CD1c-positive myeloid dendritic cell (primary cell): Measurements from ENCODE around the gene FAM3C.

Experiments
- DNase-seq: peaks from one replicate; pipeline ENCODE4 v3.0.0-alpha.2; 2016; ENCODE audit errors: extremely low spot score

Gene FAM3C

GRCh38 chr7:121410829-121411596 is 14.9 kb upstream of the FAM3C start:
- no peak for DNase-seq

DNA sequence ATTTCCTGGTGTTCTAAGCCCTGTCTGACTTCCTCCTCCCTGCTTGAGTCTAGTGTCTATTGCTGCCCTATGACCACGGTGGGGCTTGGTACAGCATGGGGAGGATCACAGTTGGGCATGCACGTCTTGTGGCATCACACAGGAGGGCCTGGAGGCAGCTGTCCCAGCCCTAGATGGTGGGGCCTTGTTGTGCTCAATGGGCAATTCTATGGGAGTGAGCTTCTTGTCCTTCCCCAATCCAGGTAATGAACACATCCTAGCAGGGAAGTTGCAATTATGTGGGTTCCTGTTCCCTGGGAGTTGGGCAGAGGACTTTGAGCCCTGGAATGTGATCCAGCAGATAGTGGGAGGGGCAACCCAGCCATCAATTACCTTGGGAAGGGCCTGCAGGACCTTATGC is 10.8 kb upstream of the FAM3C start:
- no peak for DNase-seq

GRCh38 chr7:121406461-121406860 is 10.4 kb upstream of the FAM3C start:
- no peak for DNase-seq

GRCh38 chr7:121404348-121404747 is 8.2 kb upstream of the FAM3C start:
- no peak for DNase-seq

GRCh38 chr7:121402701-121403100 is 6.6 kb upstream of the FAM3C start:
- no peak for DNase-seq

DNA sequence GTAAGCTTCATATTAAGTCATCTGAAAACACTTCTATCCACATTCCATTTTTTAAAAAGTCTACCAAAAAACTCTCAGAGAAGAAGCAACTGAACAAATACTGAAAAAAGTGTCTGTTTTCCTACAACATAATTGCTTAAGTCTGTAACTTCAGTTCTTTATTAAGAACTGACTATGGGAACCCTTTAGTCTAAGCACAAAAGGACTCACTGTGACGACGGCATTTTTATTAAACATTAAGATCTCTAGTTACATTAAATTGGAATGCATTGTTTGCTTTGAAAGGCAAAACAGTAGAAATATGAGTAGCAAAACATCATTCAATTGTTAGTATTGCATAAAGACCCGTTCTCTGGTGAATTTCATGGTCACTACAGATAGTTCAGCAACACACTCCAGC is 5.8 kb upstream of the FAM3C start:
- DNase-seq: no peak

- no peak for DNase-seq
Measured at GRCh38 chr7:121398246-121398645, 2.1 kb upstream of the FAM3C start.

DNA sequence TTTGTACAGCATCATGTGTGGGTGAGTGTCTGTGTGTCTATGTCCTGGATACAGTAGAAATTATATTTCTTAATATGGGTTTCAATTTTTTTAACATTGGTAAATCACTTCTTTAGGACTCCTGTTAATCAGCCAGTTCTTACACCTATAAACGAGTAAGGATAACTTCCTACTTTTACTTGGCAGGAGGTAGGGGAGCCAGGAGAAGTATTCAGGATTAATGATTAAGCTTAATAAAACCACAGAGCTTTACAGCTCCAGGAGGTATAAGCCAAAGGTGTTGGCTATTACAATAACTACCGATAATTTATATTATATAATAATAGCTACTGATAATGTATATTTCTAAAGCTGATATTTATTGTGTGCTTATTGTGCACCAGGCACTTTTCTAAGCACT is 1.7 kb upstream of the FAM3C start:
- DNase-seq: no peak

DNA sequence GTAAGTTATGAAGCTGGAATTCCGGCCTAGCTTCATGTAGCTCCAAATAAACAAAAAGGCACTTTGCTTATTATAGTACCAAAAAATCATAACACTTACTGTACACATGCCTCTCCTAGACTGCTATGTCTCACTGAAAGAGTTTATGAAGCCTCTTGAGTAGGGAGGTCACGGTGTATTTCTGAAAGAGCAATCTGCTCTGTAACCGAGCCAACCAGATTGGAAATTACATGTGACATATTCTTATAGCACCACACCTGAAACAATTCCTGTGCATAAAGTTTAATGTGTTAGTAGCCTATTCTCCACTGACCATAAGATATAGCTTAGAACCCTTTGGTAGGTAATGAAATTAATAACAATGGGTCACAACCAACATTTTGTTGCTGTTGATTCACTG is 1.3 kb upstream of the FAM3C start:
- no peak for DNase-seq

DNA sequence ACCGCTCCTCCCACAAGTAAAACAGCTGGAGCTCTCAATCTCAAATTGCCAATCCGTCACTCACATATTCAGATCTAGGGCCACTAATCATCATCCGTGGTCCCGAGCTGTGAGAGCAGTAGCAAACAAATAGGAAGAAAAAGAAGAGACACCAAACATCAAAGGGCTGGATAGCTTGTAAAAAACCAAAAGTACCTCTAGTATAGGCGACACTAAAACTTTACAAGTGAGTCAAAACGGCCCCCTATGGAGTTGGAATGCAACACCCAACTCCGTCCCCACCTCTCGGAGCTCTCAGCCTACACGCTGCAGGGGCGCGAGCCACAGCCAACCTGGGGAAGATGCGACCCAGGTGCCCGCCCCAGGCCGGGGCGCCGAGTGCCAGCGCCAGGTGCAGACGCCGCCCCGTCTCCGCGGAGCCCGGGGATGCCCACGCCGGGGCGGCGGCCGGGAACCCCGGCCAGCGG is 581 bp downstream of the FAM3C start:
- peak; percentile 7 for DNase-seq

GRCh38 chr7:121394709-121395140 is 1.4 kb downstream of the FAM3C start:
- DNase-seq: no peak

GRCh38 chr7:121393005-121393366 is 3.1 kb downstream of the FAM3C start:
- DNase-seq: no peak

DNA sequence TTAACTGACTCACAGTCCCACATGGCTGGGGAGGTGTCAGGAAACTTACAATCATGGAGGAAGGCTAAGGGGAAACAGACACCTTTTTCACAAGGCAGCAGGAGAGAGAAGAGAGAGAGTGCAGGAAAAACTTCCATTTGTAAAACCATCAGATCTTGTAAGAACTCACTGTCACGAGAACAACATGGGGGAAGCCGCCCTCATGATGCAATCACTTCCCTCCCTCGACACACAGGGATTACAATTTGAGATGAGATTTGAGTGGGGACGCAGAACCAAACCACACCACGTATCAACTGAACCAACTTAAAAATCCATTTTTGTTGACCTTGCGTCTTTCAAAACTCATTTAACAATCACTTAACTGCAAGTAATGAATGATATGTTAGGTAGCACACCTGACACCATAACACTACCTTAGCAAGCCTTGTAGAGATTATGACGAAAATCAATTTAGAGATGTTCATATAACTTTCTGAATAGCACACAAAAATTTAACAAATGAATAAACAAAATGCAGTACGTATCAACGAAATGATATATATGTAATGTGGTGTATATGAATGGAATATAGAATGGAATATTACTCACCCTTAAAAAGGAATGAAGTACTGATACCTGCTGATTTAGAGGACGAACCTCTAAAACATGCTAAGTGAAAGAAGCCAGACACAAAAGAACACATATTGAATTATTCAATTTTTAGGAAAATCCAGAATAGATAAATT is 3.7 kb downstream of the FAM3C start:
- no peak for DNase-seq

GRCh38 chr7:121391686-121392085 is 4.4 kb downstream of the FAM3C start:
- DNase-seq: no peak

GRCh38 chr7:121390617-121391016 is 5.5 kb downstream of the FAM3C start:
- no peak for DNase-seq

GRCh38 chr7:121390109-121390508 is 6.0 kb downstream of the FAM3C start:
- no peak for DNase-seq

DNA sequence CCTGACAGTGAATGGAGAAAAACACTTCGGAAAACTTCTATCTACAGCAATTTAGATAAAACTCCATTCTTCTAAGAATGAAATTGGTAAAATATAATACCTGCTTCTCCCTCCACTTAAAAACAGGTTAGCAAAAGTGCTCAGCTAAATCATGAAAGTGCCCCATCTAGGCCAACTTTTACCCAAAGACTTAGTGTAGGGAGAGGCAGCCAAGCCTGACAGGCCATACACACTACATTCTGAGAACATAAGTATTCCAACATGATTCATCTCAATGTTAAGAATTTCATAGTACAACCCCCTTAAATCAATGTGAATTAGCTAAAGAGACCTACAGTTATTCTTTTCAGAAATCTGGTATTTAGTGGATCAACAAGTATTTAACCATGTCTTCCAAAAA is 7.2 kb downstream of the FAM3C start:
- no peak for DNase-seq

DNA sequence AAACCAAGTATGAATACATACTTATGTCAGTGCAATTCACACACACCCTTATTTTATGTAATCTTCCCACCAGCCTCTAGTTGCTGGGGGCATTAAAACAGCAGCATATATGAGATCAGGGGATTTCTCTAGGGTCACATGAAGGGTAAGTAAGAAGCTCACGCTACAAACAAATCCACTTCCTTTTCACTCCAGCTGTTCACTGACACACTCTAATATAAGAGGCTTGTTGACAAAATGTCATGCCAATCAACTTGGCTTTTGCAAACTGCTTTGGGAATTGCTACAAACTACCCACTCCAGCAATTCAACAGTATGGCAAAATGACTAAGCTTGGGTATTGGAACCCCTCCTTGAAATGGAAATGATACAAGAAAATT is 10.3 kb downstream of the FAM3C start:
- DNase-seq: peak; percentile 51

- no peak for DNase-seq
Measured at GRCh38 chr7:121385056-121385799, 10.9 kb downstream of the FAM3C start.

- no peak for DNase-seq
Measured at GRCh38 chr7:121384265-121384664, 11.8 kb downstream of the FAM3C start.

- no peak for DNase-seq
Measured at GRCh38 chr7:121383235-121383910, 12.7 kb downstream of the FAM3C start.

DNA sequence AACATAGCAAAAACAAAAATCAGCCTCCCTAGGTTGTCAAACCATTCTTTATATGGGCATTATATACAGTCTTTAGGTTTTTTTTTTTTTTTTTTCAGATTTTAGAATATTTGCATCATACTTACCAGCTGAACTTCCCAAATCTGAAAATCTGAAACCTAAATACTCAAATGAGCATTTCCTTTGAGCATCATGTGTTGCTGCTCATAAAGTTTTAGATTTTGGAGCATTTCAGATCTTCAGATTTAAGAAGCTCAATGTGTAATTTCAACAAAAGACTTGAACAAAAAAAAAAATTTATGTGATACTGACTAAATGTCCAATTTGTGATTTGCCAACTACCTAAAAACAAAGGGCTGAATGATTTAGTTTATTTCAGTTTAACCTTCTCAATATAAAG is 13.6 kb downstream of the FAM3C start:
- DNase-seq: no peak
